SK-N-SH (cell line): ENCODE measurements around the gene CNTNAP2.

Experiments
- EP300 ChIP-seq, 2 experiments: IDR thresholded peaks; 2 replicates each; pipeline versions ENCODE4 v1.4.0 to v1.6.1; 2012; ENCODE audit warnings: borderline replicate concordance in 1 of 2, low read depth in 1 of 2, low read length in 1 of 2
- EZH2phosphoT487 ChIP-seq: fragments of 200-600 bp; sonication (generic); IDR thresholded peaks from 2 replicates; pipeline ENCODE4 v1.6.1; 2017; ENCODE audit warnings: low read depth, mixed run types, mild to moderate bottlenecking, antibody characterized with exemption, moderate library complexity, borderline replicate concordance
- JUND ChIP-seq: IDR thresholded peaks from 2 replicates; pipeline ENCODE4 v1.4.0; 2012
- POLR2AphosphoS5 ChIP-seq: IDR thresholded peaks from 2 replicates; pipeline ENCODE4 v1.6.1; 2012; ENCODE audit warnings: low read depth, low read length
- TF ChIP-seq, protein P1 (sequence below): fragments of 200-600 bp; sonication (generic); IDR thresholded peaks from 2 replicates; pipeline ENCODE4 v1.6.1; 2017; ENCODE audit warnings: antibody characterized with exemption, mild to moderate bottlenecking, moderate library complexity
- TF ChIP-seq, protein P2 (sequence below): IDR thresholded peaks from 2 replicates; pipeline ENCODE4 v1.6.1; 2012; ENCODE audit warnings: mild to moderate bottlenecking, low read depth, low read length, moderate library complexity
- TF ChIP-seq, protein P3 (sequence below): IDR thresholded peaks from 2 replicates; pipeline ENCODE4 v1.4.0; 2012; ENCODE audit warnings: low read depth, borderline replicate concordance
- TF ChIP-seq, protein P4 (sequence below): IDR thresholded peaks from 2 replicates; pipeline ENCODE4 v1.4.0; 2012; ENCODE audit warnings: low read depth
- TF ChIP-seq, protein P5 (sequence below): IDR thresholded peaks from 2 replicates; pipeline ENCODE4 v1.4.0; 2012; ENCODE audit warnings: low read depth, borderline replicate concordance

DNA sequence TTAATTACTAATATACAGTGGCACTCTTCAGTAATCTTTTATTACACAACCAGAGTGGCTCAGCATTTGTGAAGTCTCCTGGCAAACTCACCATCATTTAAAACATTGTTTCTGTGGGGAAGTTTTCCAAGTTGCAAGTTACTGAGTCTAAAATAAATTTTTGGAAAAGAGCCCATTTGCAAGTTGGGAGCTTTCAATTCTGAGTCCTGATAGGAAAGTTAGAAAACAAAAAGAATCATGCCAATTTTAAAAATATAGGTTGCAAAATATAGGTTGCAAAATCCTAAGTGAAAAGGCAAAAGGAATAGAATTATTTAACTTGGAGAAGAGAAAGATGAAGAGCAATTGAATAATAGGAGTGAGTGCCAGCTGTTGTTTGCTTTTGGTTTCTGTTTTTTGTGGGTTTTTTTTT, 2095.1 kb downstream of the CNTNAP2 start:
- TF ChIP-seq, protein P1, sequence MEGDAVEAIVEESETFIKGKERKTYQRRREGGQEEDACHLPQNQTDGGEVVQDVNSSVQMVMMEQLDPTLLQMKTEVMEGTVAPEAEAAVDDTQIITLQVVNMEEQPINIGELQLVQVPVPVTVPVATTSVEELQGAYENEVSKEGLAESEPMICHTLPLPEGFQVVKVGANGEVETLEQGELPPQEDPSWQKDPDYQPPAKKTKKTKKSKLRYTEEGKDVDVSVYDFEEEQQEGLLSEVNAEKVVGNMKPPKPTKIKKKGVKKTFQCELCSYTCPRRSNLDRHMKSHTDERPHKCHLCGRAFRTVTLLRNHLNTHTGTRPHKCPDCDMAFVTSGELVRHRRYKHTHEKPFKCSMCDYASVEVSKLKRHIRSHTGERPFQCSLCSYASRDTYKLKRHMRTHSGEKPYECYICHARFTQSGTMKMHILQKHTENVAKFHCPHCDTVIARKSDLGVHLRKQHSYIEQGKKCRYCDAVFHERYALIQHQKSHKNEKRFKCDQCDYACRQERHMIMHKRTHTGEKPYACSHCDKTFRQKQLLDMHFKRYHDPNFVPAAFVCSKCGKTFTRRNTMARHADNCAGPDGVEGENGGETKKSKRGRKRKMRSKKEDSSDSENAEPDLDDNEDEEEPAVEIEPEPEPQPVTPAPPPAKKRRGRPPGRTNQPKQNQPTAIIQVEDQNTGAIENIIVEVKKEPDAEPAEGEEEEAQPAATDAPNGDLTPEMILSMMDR: no peak
- TF ChIP-seq, protein P2, sequence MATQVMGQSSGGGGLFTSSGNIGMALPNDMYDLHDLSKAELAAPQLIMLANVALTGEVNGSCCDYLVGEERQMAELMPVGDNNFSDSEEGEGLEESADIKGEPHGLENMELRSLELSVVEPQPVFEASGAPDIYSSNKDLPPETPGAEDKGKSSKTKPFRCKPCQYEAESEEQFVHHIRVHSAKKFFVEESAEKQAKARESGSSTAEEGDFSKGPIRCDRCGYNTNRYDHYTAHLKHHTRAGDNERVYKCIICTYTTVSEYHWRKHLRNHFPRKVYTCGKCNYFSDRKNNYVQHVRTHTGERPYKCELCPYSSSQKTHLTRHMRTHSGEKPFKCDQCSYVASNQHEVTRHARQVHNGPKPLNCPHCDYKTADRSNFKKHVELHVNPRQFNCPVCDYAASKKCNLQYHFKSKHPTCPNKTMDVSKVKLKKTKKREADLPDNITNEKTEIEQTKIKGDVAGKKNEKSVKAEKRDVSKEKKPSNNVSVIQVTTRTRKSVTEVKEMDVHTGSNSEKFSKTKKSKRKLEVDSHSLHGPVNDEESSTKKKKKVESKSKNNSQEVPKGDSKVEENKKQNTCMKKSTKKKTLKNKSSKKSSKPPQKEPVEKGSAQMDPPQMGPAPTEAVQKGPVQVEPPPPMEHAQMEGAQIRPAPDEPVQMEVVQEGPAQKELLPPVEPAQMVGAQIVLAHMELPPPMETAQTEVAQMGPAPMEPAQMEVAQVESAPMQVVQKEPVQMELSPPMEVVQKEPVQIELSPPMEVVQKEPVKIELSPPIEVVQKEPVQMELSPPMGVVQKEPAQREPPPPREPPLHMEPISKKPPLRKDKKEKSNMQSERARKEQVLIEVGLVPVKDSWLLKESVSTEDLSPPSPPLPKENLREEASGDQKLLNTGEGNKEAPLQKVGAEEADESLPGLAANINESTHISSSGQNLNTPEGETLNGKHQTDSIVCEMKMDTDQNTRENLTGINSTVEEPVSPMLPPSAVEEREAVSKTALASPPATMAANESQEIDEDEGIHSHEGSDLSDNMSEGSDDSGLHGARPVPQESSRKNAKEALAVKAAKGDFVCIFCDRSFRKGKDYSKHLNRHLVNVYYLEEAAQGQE: no peak
- TF ChIP-seq EZH2phosphoT487: no peak
- TF ChIP-seq, protein P3, sequence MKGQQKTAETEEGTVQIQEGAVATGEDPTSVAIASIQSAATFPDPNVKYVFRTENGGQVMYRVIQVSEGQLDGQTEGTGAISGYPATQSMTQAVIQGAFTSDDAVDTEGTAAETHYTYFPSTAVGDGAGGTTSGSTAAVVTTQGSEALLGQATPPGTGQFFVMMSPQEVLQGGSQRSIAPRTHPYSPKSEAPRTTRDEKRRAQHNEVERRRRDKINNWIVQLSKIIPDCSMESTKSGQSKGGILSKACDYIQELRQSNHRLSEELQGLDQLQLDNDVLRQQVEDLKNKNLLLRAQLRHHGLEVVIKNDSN: no peak
- TF ChIP-seq, protein P4, sequence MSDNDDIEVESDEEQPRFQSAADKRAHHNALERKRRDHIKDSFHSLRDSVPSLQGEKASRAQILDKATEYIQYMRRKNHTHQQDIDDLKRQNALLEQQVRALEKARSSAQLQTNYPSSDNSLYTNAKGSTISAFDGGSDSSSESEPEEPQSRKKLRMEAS: no peak
- TF ChIP-seq, protein P5, sequence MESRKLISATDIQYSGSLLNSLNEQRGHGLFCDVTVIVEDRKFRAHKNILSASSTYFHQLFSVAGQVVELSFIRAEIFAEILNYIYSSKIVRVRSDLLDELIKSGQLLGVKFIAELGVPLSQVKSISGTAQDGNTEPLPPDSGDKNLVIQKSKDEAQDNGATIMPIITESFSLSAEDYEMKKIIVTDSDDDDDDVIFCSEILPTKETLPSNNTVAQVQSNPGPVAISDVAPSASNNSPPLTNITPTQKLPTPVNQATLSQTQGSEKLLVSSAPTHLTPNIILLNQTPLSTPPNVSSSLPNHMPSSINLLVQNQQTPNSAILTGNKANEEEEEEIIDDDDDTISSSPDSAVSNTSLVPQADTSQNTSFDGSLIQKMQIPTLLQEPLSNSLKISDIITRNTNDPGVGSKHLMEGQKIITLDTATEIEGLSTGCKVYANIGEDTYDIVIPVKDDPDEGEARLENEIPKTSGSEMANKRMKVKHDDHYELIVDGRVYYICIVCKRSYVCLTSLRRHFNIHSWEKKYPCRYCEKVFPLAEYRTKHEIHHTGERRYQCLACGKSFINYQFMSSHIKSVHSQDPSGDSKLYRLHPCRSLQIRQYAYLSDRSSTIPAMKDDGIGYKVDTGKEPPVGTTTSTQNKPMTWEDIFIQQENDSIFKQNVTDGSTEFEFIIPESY: no peak
- no peak for TF ChIP-seq JUND
- TF ChIP-seq POLR2AphosphoS5: no peak
- TF ChIP-seq EP300 (IDR thresholded peaks at IDR 0.05; ENCODE audit: borderline replicate concordance in 1 of 2, low read depth in 1 of 2, low read length in 1 of 2): no peak
